GM12878 (cell line): ENCODE data around the gene GM2A. TPM values are rescaled to one million over a fixed set of nuclear protein-coding genes. Genes with fewer than 3 reads are reported as not detected.
A peak's percentile ranks its signal among the peaks of the same experiment; 100 is the strongest.

Experiments used
- ATAC-seq: fragments of 200-7000 bp; cut with Tn5 transposase; 3 replicates; pipeline ENCODE4 v1.9.1; 2020; ENCODE audit warnings: mild to moderate bottlenecking, moderate library complexity
- BruUV-seq: library from RNA; stranded (reverse); fragments of 400-500 nt; replicated peaks from 2 replicates; lab custom pipeline; 2021; lab: Mats Ljungman, UMichigan
- CTCF ChIA-PET: fragments of 300-600 bp; sonication (Branson Sonifier 250); formaldehyde crosslinking; extraction: SDS; loops from one replicate; lab custom pipeline; 2021; ENCODE audit warnings: inconsistent platforms; lab: Yijun Ruan, JAX
- POLR2A ChIA-PET: fragments of 350-600 bp; formaldehyde crosslinking; extraction: SDS; loops from one replicate; lab custom pipeline; 2021; ENCODE audit warnings: inconsistent platforms; lab: Charles Lee
- RAD21 ChIA-PET: fragments of 300-600 bp; sonication (Branson Sonifier 250); formaldehyde crosslinking; loops from one replicate; lab custom pipeline; 2023; ENCODE audit warnings: antibody characterized with exemption; ENCODE audit not compliant: unreplicated experiment; lab: Charles Lee
- SMC1A ChIA-PET: fragments of 300-600 bp; sonication (Branson Sonifier 250); formaldehyde crosslinking; loops from one replicate; lab custom pipeline; 2023; ENCODE audit not compliant: unreplicated experiment, uncharacterized antibody; lab: Charles Lee
- DNase-seq: peaks from one replicate; pipeline ENCODE4 v3.0.0-alpha.2; 2011; ENCODE audit warnings: low read depth, low spot score
- FAIRE-seq: peaks from 3 replicates; lab custom pipeline; 2011; peaks lifted over from hg19 to GRCh38; lab: Jason Lieb, UNC
- H2AFZ ChIP-seq: 2 replicates; pipeline ENCODE4 v1.6.0; 2011; ENCODE audit warnings: low read depth, low read length, control low read depth; ENCODE audit not compliant: control insufficient read depth
- H3K27ac ChIP-seq: 2 replicates; pipeline ENCODE4 v1.5.1; 2011; ENCODE audit warnings: control low read depth; ENCODE audit not compliant: control insufficient read depth, insufficient read depth
- H3K27me3 ChIP-seq, 2 experiments: replicated peaks in 1 of 2; 2 replicates each; pipeline versions ENCODE4 v1.6.0 to v1.6.1; 2011; ENCODE audit warnings: low read length in 1 of 2; ENCODE audit not compliant: control insufficient read depth in 2 of 2, insufficient read depth in 2 of 2
- H3K36me3 ChIP-seq, 2 experiments: 2 replicates each; pipeline ENCODE4 v1.5.1; 2011; ENCODE audit warnings: low read length in 1 of 2; ENCODE audit not compliant: control insufficient read depth in 2 of 2, insufficient read depth in 2 of 2
- H3K4me1 ChIP-seq: 2 replicates; pipeline ENCODE4 v1.6.1; 2011; ENCODE audit warnings: mild to moderate bottlenecking, low read length, moderate library complexity, mixed read lengths; ENCODE audit not compliant: control insufficient read depth, insufficient read depth
- H3K4me2 ChIP-seq: 2 replicates; pipeline ENCODE4 v1.6.0; 2011; ENCODE audit warnings: control low read depth; ENCODE audit not compliant: control insufficient read depth, insufficient read depth
- H3K4me3 ChIP-seq: fragments of 200-600 bp; sonication (generic); 2 replicates; pipeline ENCODE4 v1.5.1; 2016
- H3K79me2 ChIP-seq: 2 replicates; pipeline ENCODE4 v1.6.0; 2011; ENCODE audit warnings: low read length; ENCODE audit not compliant: control insufficient read depth, insufficient read depth
- H3K9ac ChIP-seq: 2 replicates; pipeline ENCODE4 v1.8.0; 2011; ENCODE audit warnings: low read length, control low read depth, mixed read lengths; ENCODE audit not compliant: control insufficient read depth, insufficient read depth
- H3K9me3 ChIP-seq: replicated peaks from 3 replicates; pipeline ENCODE4 v1.5.1; 2011; ENCODE audit warnings: mild to moderate bottlenecking, low read length; ENCODE audit not compliant: control insufficient read depth, insufficient read depth
- H4K20me1 ChIP-seq: 2 replicates; pipeline ENCODE4 v1.6.0; 2011; ENCODE audit not compliant: control insufficient read depth, insufficient read depth
- BHLHE40 ChIP-seq, 2 experiments: fragments of 450-650 bp in 1 of 2; IDR thresholded peaks; 2 replicates each; pipeline ENCODE4 v1.6.1; 2011 to 2017; ENCODE audit warnings: low read depth in 2 of 2, borderline replicate concordance in 1 of 2, improper control_type of control experiment in 1 of 2, low read length in 1 of 2, mild to moderate bottlenecking in 1 of 2
- HCFC1 ChIP-seq: fragments of 150-350 bp; IDR thresholded peaks from 2 replicates; pipeline ENCODE4 v1.6.1; 2014; ENCODE audit warnings: low read length
- JUND ChIP-seq: IDR thresholded peaks from 2 replicates; pipeline ENCODE4 v1.6.1; 2012; ENCODE audit warnings: low read depth, mild to moderate bottlenecking, low read length, improper control_type of control experiment, moderate library complexity
- KLF5 ChIP-seq: fragments of 450-650 bp; IDR thresholded peaks from 2 replicates; pipeline ENCODE4 v1.6.1; 2014; ENCODE audit warnings: mild to moderate bottlenecking; ENCODE audit not compliant: partially characterized antibody
- PAX5 ChIP-seq: IDR thresholded peaks from 2 replicates; pipeline ENCODE4 v1.6.1; 2011; ENCODE audit warnings: low read depth, low read length, borderline replicate concordance
- RAD21 ChIP-seq: IDR thresholded peaks from 2 replicates; pipeline ENCODE4 v1.6.1; 2011; ENCODE audit warnings: mild to moderate bottlenecking, low read depth, low read length, moderate library complexity; ENCODE audit not compliant: insufficient read depth
- SMAD1 ChIP-seq: fragments of 450-650 bp; IDR thresholded peaks from 2 replicates; pipeline ENCODE4 v1.6.1; 2018; ENCODE audit warnings: mild to moderate bottlenecking, low read depth; ENCODE audit not compliant: partially characterized antibody
- SMC3 ChIP-seq: IDR thresholded peaks from 2 replicates; pipeline ENCODE4 v1.6.1; 2011; ENCODE audit warnings: low read length, improper control_type of control experiment, borderline replicate concordance
- SUPT20H ChIP-seq: IDR thresholded peaks from 2 replicates; pipeline ENCODE4 v1.6.1; 2011; ENCODE audit warnings: low read depth, mild to moderate bottlenecking, low read length, moderate library complexity, borderline replicate concordance; ENCODE audit not compliant: control insufficient read depth
- YY1 ChIP-seq: IDR thresholded peaks from 2 replicates; pipeline ENCODE4 v1.6.1; 2011; ENCODE audit warnings: low read depth, mild to moderate bottlenecking, low read length
- ZNF207 ChIP-seq: fragments of 450-650 bp; IDR thresholded peaks from 2 replicates; pipeline ENCODE4 v1.6.1; 2014; ENCODE audit warnings: antibody characterized with exemption, mild to moderate bottlenecking, borderline replicate concordance
- ZSCAN29 ChIP-seq: fragments of 450-650 bp; IDR thresholded peaks from 2 replicates; pipeline ENCODE4 v1.6.1; 2017; ENCODE audit warnings: mild to moderate bottlenecking, moderate library complexity
- WGBS: methylation state at CpG from one replicate; pipeline ENCODE4 v1.1.6; 2016; ENCODE audit warnings: low lambda C conversion rate; ENCODE audit not compliant: insufficient replicate concordance, insufficient coverage; ENCODE audit errors: missing lambda C conversion rate; 5-methylcytosine and 5-hydroxymethylcytosine counted together
- in situ Hi-C: fragments of 300-500 bp; cut with MboI; formaldehyde crosslinking; loops from 9 replicates; pipeline ENCODE4 v1.14.3; 2018; ENCODE audit warnings: mixed read lengths
- intact Hi-C: fragments of 100-400 bp; cut with micrococcal nuclease; formaldehyde crosslinking; loops from one replicate; pipeline ENCODE4 v1.14.2; 2022; ENCODE audit not compliant: unreplicated experiment
- polyA plus RNA-seq, 11 experiments: library from polyadenylated mRNA; depleted of rRNA in 4 of 11; unstranded in 6 of 11; stranded (reverse) in 5 of 11; fragments of >200 nt; fragmentation: Nextera tagmentation in 4 of 11; fragmentation: Illumina TruSeq in 1 of 11; extraction: Ambion mirVana in 4 of 11; extraction: Trizol in 1 of 11; gene quantifications; 1 replicate in 1 of 11; 2 replicates in 10 of 11; pipeline versions ENCODE4 v1.2.1 to v1.2.3, GENCODE V29; 2011 to 2016; ENCODE audit warnings: inconsistent platforms in 2 of 11, missing spikeins in 2 of 11, low read depth in 1 of 11
- total RNA-seq, 4 experiments: library from RNA; depleted of rRNA in 3 of 4; stranded (reverse); fragments of >200 nt in 3 of 4; fragmentation: Illumina TruSeq in 1 of 4; extraction: Trizol in 1 of 4; gene quantifications; 2 replicates each; pipeline versions ENCODE4 v1.2.1 to v1.2.3, GENCODE V29; 2013 to 2021
- TF ChIP-seq, protein P1 (sequence below), 3 experiments: IDR thresholded peaks in 2 of 3; conservative IDR thresholded peaks in 1 of 3; 2 replicates each; pipeline ENCODE4 v1.5.1; 2011; ENCODE audit warnings: low read depth in 3 of 3, low read length in 3 of 3, mild to moderate bottlenecking in 3 of 3, control low read depth in 2 of 3, moderate library complexity in 2 of 3, inconsistent platforms in 1 of 3, mixed read lengths in 1 of 3; ENCODE audit not compliant: control insufficient read depth in 2 of 3, insufficient read depth in 1 of 3; ENCODE audit errors: extremely low read depth in 1 of 3
- TF ChIP-seq, protein P2 (sequence below): IDR thresholded peaks from 2 replicates; pipeline ENCODE4 v1.6.1; 2011; ENCODE audit warnings: low read depth, mild to moderate bottlenecking, low read length, moderate library complexity, borderline replicate concordance; ENCODE audit errors: extremely low read depth
- TF ChIP-seq, protein P3 (sequence below): fragments of 450-650 bp; IDR thresholded peaks from 2 replicates; pipeline ENCODE4 v1.6.1; 2017; ENCODE audit warnings: mild to moderate bottlenecking
- TF ChIP-seq, protein P4 (sequence below): fragments of 450-650 bp; conservative IDR thresholded peaks from 2 replicates; pipeline ENCODE4 v1.6.1; 2017; ENCODE audit warnings: mild to moderate bottlenecking, moderate library complexity

Gene GM2A
- total and polyA plus RNA-seq, 10 of the 15 experiments (the other 5 are each of a cell fraction or from before 2014, with no cell fraction given): 33.6 to 106 (median 68.2) TPM

DNA sequence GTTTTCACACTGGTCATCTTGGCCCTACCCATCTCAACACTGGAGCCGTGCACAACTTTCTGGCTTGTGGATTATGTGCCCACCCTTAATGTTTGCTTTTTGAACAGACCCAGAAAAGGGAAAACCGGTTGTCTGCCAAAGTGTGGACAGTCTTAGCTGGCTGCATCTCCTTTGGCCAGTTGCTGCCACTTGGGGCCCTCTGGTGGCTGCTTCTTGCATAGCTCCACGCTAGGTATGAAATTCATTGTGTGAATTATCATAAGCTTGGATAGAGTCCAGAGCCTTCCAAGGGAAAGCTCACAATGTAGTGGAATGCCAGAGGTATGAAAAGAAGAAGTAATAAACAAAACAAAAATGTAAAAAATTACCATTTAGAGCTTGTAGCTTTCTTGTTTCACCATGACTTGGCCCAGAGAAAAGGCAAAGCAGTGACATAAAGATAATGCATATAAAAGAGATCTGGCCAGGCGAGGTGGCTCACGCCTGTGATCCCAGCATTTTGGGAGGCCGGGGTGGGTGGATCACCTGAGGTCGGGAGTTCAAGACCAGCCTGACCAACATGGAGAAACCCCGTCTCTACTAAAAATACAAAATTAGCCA, 63.1 kb downstream of the GM2A start:
- WGBS: 13% methylated on average over 8 of the region's 8 CpGs
- H3K4me1 ChIP-seq: no peaks in the 10 kb centered on the region
- no peaks in the 10 kb centered on the region for H4K20me1 ChIP-seq
- no peak overlapping the region for H3K27ac ChIP-seq
- no peaks in the 10 kb centered on the region for H3K79me2 ChIP-seq
- in situ Hi-C loops (no loop called here), intact Hi-C loops (loop anchor here (5.0 to 10.0 kb wide), 6 partner anchors 149 to 511 kb away; no protein-coding TSS in a partner anchor)
- ATAC-seq (peak; percentile 95), FAIRE-seq (peak; percentile 65), DNase-seq (peak; percentile 7)
- POLR2A ChIA-PET: interaction anchor here (0.5 to 0.6 kb wide), 2 partner anchors 64 to 1782 kb away, joined by 3 read pairs; no protein-coding TSS in a partner anchor
- no peaks in the 10 kb centered on the region for H3K36me3 ChIP-seq
- H2AFZ ChIP-seq: no peak overlapping the region
- H3K27me3 ChIP-seq: no peaks in the 10 kb centered on the region; a peak in 1 of 4 replicates
- H3K9ac ChIP-seq: no peak overlapping the region
- SMC1A ChIA-PET: interaction anchor here (0.7 to 1.7 kb wide), 21 partner anchors 19 to 346 kb away, joined by 3 to 9 read pairs (median 4); no protein-coding TSS in a partner anchor
- 0 out of 2 replicates have a peak overlapping the region, but pooled peaks have one; percentile 41 for H3K4me2 ChIP-seq
- RAD21 ChIA-PET: interaction anchor here (0.6 to 1.5 kb wide), 22 partner anchors 13 to 336 kb away, joined by 3 to 15 read pairs (median 4); partner anchors contain the start of gene ANXA6
- CTCF ChIA-PET: interaction anchor here (0.6 to 3.8 kb wide), 47 partner anchors 9 to 529 kb away, joined by 3 to 41 read pairs (median 5); partner anchors contain the start of genes ANXA6, CCDC69, IRGM and SLC36A3
- H3K4me3 ChIP-seq: no peak overlapping the region
- BruUV-seq: no TSS peak
- H3K9me3 ChIP-seq: no peaks in the 10 kb centered on the region; the same call in 2 of the 3 replicates
- TF ChIP-seq, protein P1, sequence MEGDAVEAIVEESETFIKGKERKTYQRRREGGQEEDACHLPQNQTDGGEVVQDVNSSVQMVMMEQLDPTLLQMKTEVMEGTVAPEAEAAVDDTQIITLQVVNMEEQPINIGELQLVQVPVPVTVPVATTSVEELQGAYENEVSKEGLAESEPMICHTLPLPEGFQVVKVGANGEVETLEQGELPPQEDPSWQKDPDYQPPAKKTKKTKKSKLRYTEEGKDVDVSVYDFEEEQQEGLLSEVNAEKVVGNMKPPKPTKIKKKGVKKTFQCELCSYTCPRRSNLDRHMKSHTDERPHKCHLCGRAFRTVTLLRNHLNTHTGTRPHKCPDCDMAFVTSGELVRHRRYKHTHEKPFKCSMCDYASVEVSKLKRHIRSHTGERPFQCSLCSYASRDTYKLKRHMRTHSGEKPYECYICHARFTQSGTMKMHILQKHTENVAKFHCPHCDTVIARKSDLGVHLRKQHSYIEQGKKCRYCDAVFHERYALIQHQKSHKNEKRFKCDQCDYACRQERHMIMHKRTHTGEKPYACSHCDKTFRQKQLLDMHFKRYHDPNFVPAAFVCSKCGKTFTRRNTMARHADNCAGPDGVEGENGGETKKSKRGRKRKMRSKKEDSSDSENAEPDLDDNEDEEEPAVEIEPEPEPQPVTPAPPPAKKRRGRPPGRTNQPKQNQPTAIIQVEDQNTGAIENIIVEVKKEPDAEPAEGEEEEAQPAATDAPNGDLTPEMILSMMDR (IDR thresholded peaks at IDR 0.05 in 2 of 3, conservative IDR thresholded peaks at IDR 0.05 in 1 of 3; ENCODE audit: control insufficient read depth in 2 of 3, extremely low read depth in 1 of 3, insufficient read depth in 1 of 3, low read depth in 3 of 3, low read length in 3 of 3): peak; percentile 93 to 95 (median 94); a peak in 5 of 6 replicates
- TF ChIP-seq SUPT20H (no peak), PAX5 (no peak), RAD21 (peak; percentile 86), ZNF207 (no peak), BHLHE40 (IDR thresholded peaks at IDR 0.05; ENCODE audit: borderline replicate concordance in 1 of 2, low read depth in 2 of 2, low read length in 1 of 2) (no peak), KLF5 (no peak), YY1 (peak; percentile 44; the same call in 1 of the 2 replicates), HCFC1 (no peak), ZSCAN29 (no peak), JUND (no peak), SMC3 (peak; percentile 79), SMAD1 (no peak)
- TF ChIP-seq, protein P2, sequence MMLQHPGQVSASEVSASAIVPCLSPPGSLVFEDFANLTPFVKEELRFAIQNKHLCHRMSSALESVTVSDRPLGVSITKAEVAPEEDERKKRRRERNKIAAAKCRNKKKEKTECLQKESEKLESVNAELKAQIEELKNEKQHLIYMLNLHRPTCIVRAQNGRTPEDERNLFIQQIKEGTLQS: no peak
- TF ChIP-seq, protein P3, sequence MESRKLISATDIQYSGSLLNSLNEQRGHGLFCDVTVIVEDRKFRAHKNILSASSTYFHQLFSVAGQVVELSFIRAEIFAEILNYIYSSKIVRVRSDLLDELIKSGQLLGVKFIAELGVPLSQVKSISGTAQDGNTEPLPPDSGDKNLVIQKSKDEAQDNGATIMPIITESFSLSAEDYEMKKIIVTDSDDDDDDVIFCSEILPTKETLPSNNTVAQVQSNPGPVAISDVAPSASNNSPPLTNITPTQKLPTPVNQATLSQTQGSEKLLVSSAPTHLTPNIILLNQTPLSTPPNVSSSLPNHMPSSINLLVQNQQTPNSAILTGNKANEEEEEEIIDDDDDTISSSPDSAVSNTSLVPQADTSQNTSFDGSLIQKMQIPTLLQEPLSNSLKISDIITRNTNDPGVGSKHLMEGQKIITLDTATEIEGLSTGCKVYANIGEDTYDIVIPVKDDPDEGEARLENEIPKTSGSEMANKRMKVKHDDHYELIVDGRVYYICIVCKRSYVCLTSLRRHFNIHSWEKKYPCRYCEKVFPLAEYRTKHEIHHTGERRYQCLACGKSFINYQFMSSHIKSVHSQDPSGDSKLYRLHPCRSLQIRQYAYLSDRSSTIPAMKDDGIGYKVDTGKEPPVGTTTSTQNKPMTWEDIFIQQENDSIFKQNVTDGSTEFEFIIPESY: no peak
- TF ChIP-seq, protein P4, sequence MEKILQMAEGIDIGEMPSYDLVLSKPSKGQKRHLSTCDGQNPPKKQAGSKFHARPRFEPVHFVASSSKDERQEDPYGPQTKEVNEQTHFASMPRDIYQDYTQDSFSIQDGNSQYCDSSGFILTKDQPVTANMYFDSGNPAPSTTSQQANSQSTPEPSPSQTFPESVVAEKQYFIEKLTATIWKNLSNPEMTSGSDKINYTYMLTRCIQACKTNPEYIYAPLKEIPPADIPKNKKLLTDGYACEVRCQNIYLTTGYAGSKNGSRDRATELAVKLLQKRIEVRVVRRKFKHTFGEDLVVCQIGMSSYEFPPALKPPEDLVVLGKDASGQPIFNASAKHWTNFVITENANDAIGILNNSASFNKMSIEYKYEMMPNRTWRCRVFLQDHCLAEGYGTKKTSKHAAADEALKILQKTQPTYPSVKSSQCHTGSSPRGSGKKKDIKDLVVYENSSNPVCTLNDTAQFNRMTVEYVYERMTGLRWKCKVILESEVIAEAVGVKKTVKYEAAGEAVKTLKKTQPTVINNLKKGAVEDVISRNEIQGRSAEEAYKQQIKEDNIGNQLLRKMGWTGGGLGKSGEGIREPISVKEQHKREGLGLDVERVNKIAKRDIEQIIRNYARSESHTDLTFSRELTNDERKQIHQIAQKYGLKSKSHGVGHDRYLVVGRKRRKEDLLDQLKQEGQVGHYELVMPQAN: no peak
